Measurements from ENCODE around the gene SYP.
"Not testable (repeated sequence)": the region's sequence is repeated elsewhere in the genome, so short reads cannot be mapped to it uniquely, and the experiment has no call there.

- TF ChIP-seq CTCF, EP300, POLR2A (IDR thresholded peaks at IDR 0.05): not testable (repeated sequence)
Measured at GRCh38 chrX:49173544-49173943, 26.4 kb downstream of the SYP start.
